CD14-positive monocyte (primary cell): ENCODE results near the gene FCRL4. TPM values are rescaled to one million over a fixed set of nuclear protein-coding genes. Genes with fewer than 3 reads are reported as not detected.
A peak's percentile ranks its signal among the peaks of the same experiment; 100 is the strongest.

ENCODE experiments used
- DNase-seq, 3 donors: peaks; one replicate each; pipeline ENCODE4 v3.0.0-alpha.2; 2011 to 2022
- H2AFZ ChIP-seq: 2 replicates; pipeline ENCODE4 v1.6.0; 2012; ENCODE audit warnings: mild to moderate bottlenecking, low read depth, low read length, inconsistent platforms; ENCODE audit not compliant: insufficient read depth, poor library complexity, severe bottlenecking
- H3K27ac ChIP-seq, 2 donors: 1 replicate in 1 of 2; 2 replicates in 1 of 2; pipeline ENCODE4 v1.5.1; 2012 to 2013; ENCODE audit warnings: low read length in 2 of 2, control low read depth in 1 of 2, inconsistent platforms in 1 of 2, low read depth in 1 of 2, mild to moderate bottlenecking in 1 of 2
- H3K27me3 ChIP-seq, 2 donors: one replicate each; pipeline versions ENCODE4 v1.6.0 to v1.6.1; 2011 to 2013; ENCODE audit warnings: low read length in 2 of 2; ENCODE audit not compliant: control insufficient read depth in 2 of 2, insufficient read depth in 2 of 2
- H3K36me3 ChIP-seq, 2 donors: replicated peaks in 1 of 2; 1 replicate in 1 of 2; 2 replicates in 1 of 2; pipeline versions ENCODE4 v1.5.1 to v1.6.1; 2012 to 2013; ENCODE audit warnings: low read length in 2 of 2, control low read depth in 1 of 2, inconsistent platforms in 1 of 2, mild to moderate bottlenecking in 1 of 2; ENCODE audit not compliant: insufficient read depth in 2 of 2, control insufficient read depth in 1 of 2
- H3K4me1 ChIP-seq, 2 donors: 1 replicate in 1 of 2; 2 replicates in 1 of 2; pipeline versions ENCODE4 v1.5.1 to v1.6.1; 2012 to 2013; ENCODE audit warnings: low read length in 2 of 2, control low read depth in 1 of 2, inconsistent platforms in 1 of 2, mild to moderate bottlenecking in 1 of 2, moderate library complexity in 1 of 2; ENCODE audit not compliant: insufficient read depth in 2 of 2, control insufficient read depth in 1 of 2
- H3K4me2 ChIP-seq: replicated peaks from 2 replicates; pipeline ENCODE3; 2012; ENCODE audit warnings: low read length, moderate library complexity, mild to moderate bottlenecking; ENCODE audit not compliant: poor library complexity, severe bottlenecking; ENCODE audit errors: extremely low read depth
- H3K4me3 ChIP-seq, 3 experiments: fragments of 200-600 bp in 1 of 3; sonication (generic) in 1 of 3; replicated peaks in 1 of 3; 1 replicate in 2 of 3; 2 replicates in 1 of 3; pipeline ENCODE4 v1.5.1; 2011 to 2013; ENCODE audit warnings: low read length in 3 of 3, mild to moderate bottlenecking in 3 of 3, control low read depth in 2 of 3, low read depth in 2 of 3, inconsistent platforms in 1 of 3, moderate library complexity in 1 of 3
- H3K79me2 ChIP-seq: 2 replicates; pipeline ENCODE4 v1.6.0; 2012; ENCODE audit warnings: mild to moderate bottlenecking, control low read depth, inconsistent platforms, low read length, moderate library complexity; ENCODE audit not compliant: insufficient read depth
- H3K9ac ChIP-seq: 2 replicates; pipeline ENCODE4 v1.6.0; 2017; ENCODE audit warnings: low read length, mild to moderate bottlenecking; ENCODE audit not compliant: insufficient read depth, poor library complexity, severe bottlenecking
- H3K9me3 ChIP-seq, 2 donors: replicated peaks in 1 of 2; 1 replicate in 1 of 2; 2 replicates in 1 of 2; pipeline versions ENCODE4 v1.5.1 to v1.6.1; 2012 to 2013; ENCODE audit warnings: low read length in 2 of 2, control low read depth in 1 of 2; ENCODE audit not compliant: control insufficient read depth in 1 of 2, insufficient read depth in 1 of 2
- H4K20me1 ChIP-seq: 2 replicates; pipeline ENCODE4 v1.6.0; 2012; ENCODE audit warnings: mild to moderate bottlenecking, low read length, control low read depth, moderate library complexity; ENCODE audit not compliant: insufficient read depth
- H3K27ac Mint-ChIP-seq, 7 donors: one replicate each; pipeline ENCODE4 v1.8.0; 2020; ENCODE audit warnings: mild to moderate bottlenecking in 7 of 7, mixed read lengths in 7 of 7, moderate library complexity in 6 of 7, inconsistent platforms in 2 of 7
- H3K27me3 Mint-ChIP-seq, 3 donors: one replicate each; pipeline ENCODE4 v1.8.0; 2021 to 2022; ENCODE audit warnings: low read depth in 3 of 3, mild to moderate bottlenecking in 3 of 3, mixed read lengths in 3 of 3, moderate library complexity in 3 of 3, inconsistent platforms in 1 of 3
- H3K36me3 Mint-ChIP-seq, 2 donors: one replicate each; pipeline ENCODE4 v1.8.0; 2020; ENCODE audit warnings: mixed read lengths in 2 of 2, inconsistent platforms in 1 of 2, mild to moderate bottlenecking in 1 of 2
- H3K4me1 Mint-ChIP-seq: one replicate; pipeline ENCODE4 v1.8.0; 2020; ENCODE audit warnings: mild to moderate bottlenecking, mixed read lengths
- H3K4me3 Mint-ChIP-seq, 2 donors: one replicate each; pipeline ENCODE4 v1.8.0; 2020; ENCODE audit warnings: mild to moderate bottlenecking in 2 of 2, mixed read lengths in 2 of 2, moderate library complexity in 1 of 2
- H3K9me3 Mint-ChIP-seq, 7 donors: one replicate each; pipeline ENCODE4 v1.8.0; 2020 to 2022; ENCODE audit warnings: mixed read lengths in 7 of 7, mild to moderate bottlenecking in 6 of 7, moderate library complexity in 6 of 7, inconsistent platforms in 2 of 7
- CTCF ChIP-seq: fragments of 200-600 bp; IDR thresholded peaks from one replicate; pipeline ENCODE4 v1.8.0; 2022; ENCODE audit warnings: antibody characterized with exemption, mild to moderate bottlenecking
- WGBS: methylation state at CpG from one replicate; pipeline ENCODE4 v1.1.5; 2013; ENCODE audit warnings: missing lambda C conversion rate; ENCODE audit not compliant: insufficient coverage; 5-methylcytosine and 5-hydroxymethylcytosine counted together
- intact Hi-C, 2 donors: fragments of 100-400 bp; cut with micrococcal nuclease; formaldehyde crosslinking; loops; one replicate each; pipeline versions ENCODE4 v1.15.0 to v1.15.1; 2023
- polyA plus RNA-seq, 3 donors: library from polyadenylated mRNA; depleted of rRNA in 1 of 3; unstranded in 2 of 3; stranded (reverse) in 1 of 3; fragments of 300-500 nt in 2 of 3; fragments of >200 nt in 1 of 3; fragmentation: Illumina TruSeq in 2 of 3; gene quantifications; 1 replicate in 2 of 3; 2 replicates in 1 of 3; pipeline ENCODE4 v1.2.3, GENCODE V29; 2012 to 2021

The FCRL4 gene
- polyA plus RNA-seq, 3 donors: not detected

GRCh38 chr1:157540160-157540748, 57.6 kb downstream of the FCRL4 start:
- Histone ChIP-seq H3K4me2 (no peak overlapping the region), H3K4me3 (no peak overlapping the region), H2AFZ (no peak overlapping the region), H3K36me3 (no peaks in the 10 kb centered on the region), H3K27ac (no peak overlapping the region), H3K9ac (no peak overlapping the region), H4K20me1 (no peaks in the 10 kb centered on the region), H3K4me1 (no peaks in the 10 kb centered on the region), H3K9me3 (no peaks in the 10 kb centered on the region), H3K27me3 (peaks cover 0 to 3% of the 10 kb centered on the region in 2 donors), H3K79me2 (no peaks in the 10 kb centered on the region)
- Mint-ChIP-seq H3K4me3 (peak overlapping the region in 1 of 2 donors; percentile 40), H3K27me3 (peaks cover 14 to 27% (median 14%) of the 10 kb centered on the region in 3 donors), H3K9me3 (peaks cover 0 to 11% (median 6%) of the 10 kb centered on the region in 7 donors), H3K36me3 (no peaks in the 10 kb centered on the region), H3K27ac (peak overlapping the region in 1 of 7 donors; percentile 18), H3K4me1 (no peaks in the 10 kb centered on the region)
- WGBS: no CpG with 5 or more reads among the region's 2 CpGs
- no peak for DNase-seq
- intact Hi-C loops: no loop called here
- TF ChIP-seq CTCF: no peak

- no peak overlapping the region for H3K4me2 ChIP-seq
- intact Hi-C loops: no loop called here
- peaks cover 3% of the 10 kb centered on the region in 2 donors for H3K27me3 ChIP-seq
- H3K4me1 ChIP-seq: no peaks in the 10 kb centered on the region
- no peaks in the 10 kb centered on the region for H3K79me2 ChIP-seq
- no peaks in the 10 kb centered on the region for H3K4me1 Mint-ChIP-seq
- H3K9me3 ChIP-seq: no peaks in the 10 kb centered on the region
- no peak overlapping the region for H2AFZ ChIP-seq
- no peak overlapping the region for H3K4me3 ChIP-seq
- DNase-seq: no peak
- no peak for TF ChIP-seq CTCF
- H3K9me3 Mint-ChIP-seq: peaks cover 0 to 11% (median 6%) of the 10 kb centered on the region in 7 donors
- no peak overlapping the region for H3K27ac Mint-ChIP-seq
- no peak overlapping the region for H3K27ac ChIP-seq
- no peaks in the 10 kb centered on the region for H4K20me1 ChIP-seq
- H3K9ac ChIP-seq: no peak overlapping the region
- no peaks in the 10 kb centered on the region for H3K36me3 Mint-ChIP-seq
- H3K4me3 Mint-ChIP-seq: no peak overlapping the region
- peaks cover 14 to 30% (median 16%) of the 10 kb centered on the region in 3 donors for H3K27me3 Mint-ChIP-seq
- H3K36me3 ChIP-seq: no peaks in the 10 kb centered on the region
These were observed 58.3 kb downstream of the FCRL4 start for GRCh38 chr1:157539568-157539967.
